Stimulated activated CD8-positive, alpha-beta memory T cell treated with anti-CD3 and anti-CD28 coated beads, Interleukin-4, amount 100 ng/mL, for 48 hours (primary cell): ENCODE measurements around the gene ITM2C.
A peak's percentile ranks its signal among the peaks of the same experiment; 100 is the strongest.

Experiments
- DNase-seq: peaks from one replicate; pipeline ENCODE4 v3.0.0-alpha.2; 2020

ITM2C gene

GRCh38 chr2:230852113-230852512, 12.6 kb upstream of the ITM2C start:
- no peak for DNase-seq

- DNase-seq, result peak; percentile 25
Measured at GRCh38 chr2:230861552-230862255, 3.0 kb upstream of the ITM2C start.

- peak; percentile 22 for DNase-seq
Measured at GRCh38 chr2:230862292-230862691, 2.5 kb upstream of the ITM2C start.

GRCh38 chr2:230863031-230863430, 1.7 kb upstream of the ITM2C start:
- DNase-seq, result peak; percentile 19

- peak; percentile 24 for DNase-seq
Measured at GRCh38 chr2:230863442-230864121, 1.2 kb upstream of the ITM2C start.

GRCh38 chr2:230864122-230864604, 579 bp upstream of the ITM2C start:
- no peak for DNase-seq

GRCh38 chr2:230865307-230865765, 594 bp downstream of the ITM2C start:
- peak; percentile 34 for DNase-seq

GRCh38 chr2:230865766-230866755, 1.3 kb downstream of the ITM2C start:
- peak; percentile 56 for DNase-seq

- peak; percentile 69 for DNase-seq
Measured at GRCh38 chr2:230866756-230867523, 2.2 kb downstream of the ITM2C start.

- DNase-seq, result peak; percentile 19
Measured at GRCh38 chr2:230868161-230868946, 3.6 kb downstream of the ITM2C start.

- DNase-seq, result peak; percentile 20
Measured at GRCh38 chr2:230868947-230869913, 4.5 kb downstream of the ITM2C start.

GRCh38 chr2:230869914-230870543, 5.3 kb downstream of the ITM2C start:
- peak; percentile 22 for DNase-seq

GRCh38 chr2:230870544-230871360, 6.0 kb downstream of the ITM2C start:
- peak; percentile 20 for DNase-seq

- DNase-seq, result peak; percentile 21
Measured at GRCh38 chr2:230871361-230872150, 6.8 kb downstream of the ITM2C start.

- peak; percentile 21 for DNase-seq
Measured at GRCh38 chr2:230872151-230872967, 7.6 kb downstream of the ITM2C start.

GRCh38 chr2:230872968-230873660, 8.4 kb downstream of the ITM2C start:
- peak; percentile 29 for DNase-seq
